Body of pancreas (tissue), 4 donors: ENCODE results near the gene SIAH3. TPM values are rescaled to one million over a fixed set of nuclear protein-coding genes. Genes with fewer than 3 reads are reported as not detected.
A peak's percentile ranks its signal among the peaks of the same experiment; 100 is the strongest.

ENCODE experiments used
- ATAC-seq: fragments of 150-250 bp; one replicate; pipeline ENCODE4 v1.9.1; 2016
- DNase-seq, 4 donors: peaks; one replicate each; pipeline ENCODE4 v3.0.0-alpha.2; 2019
- H3K27ac ChIP-seq, 4 donors: fragments of 200-600 bp; sonication (generic); 1 replicate in 3 of 4; 2 replicates in 1 of 4; pipeline versions ENCODE4 v1.5.1 to v1.6.1; 2016 to 2019; ENCODE audit warnings: mild to moderate bottlenecking in 1 of 4, mixed read lengths in 1 of 4, moderate library complexity in 1 of 4
- H3K27me3 ChIP-seq, 2 donors: fragments of 200-600 bp; sonication (generic); one replicate each; pipeline ENCODE4 v1.6.0; 2016; ENCODE audit warnings: mild to moderate bottlenecking in 1 of 2
- H3K36me3 ChIP-seq, 2 donors: fragments of 200-600 bp; sonication (generic); replicated peaks in 1 of 2; 2 replicates each; pipeline ENCODE4 v1.5.1; 2016; ENCODE audit warnings: low read depth in 2 of 2; ENCODE audit not compliant: insufficient read depth in 1 of 2
- H3K4me1 ChIP-seq: fragments of 200-600 bp; sonication (generic); one replicate; pipeline ENCODE4 v1.6.0; 2016
- H3K4me3 ChIP-seq, 2 donors: fragments of 200-600 bp; sonication (generic); 1 replicate in 1 of 2; 2 replicates in 1 of 2; pipeline ENCODE4 v1.5.1; 2016 to 2019
- H3K9me3 ChIP-seq, 3 donors: fragments of 200-600 bp; sonication (generic); 1 replicate in 2 of 3; 2 replicates in 1 of 3; pipeline ENCODE4 v1.5.1; 2016
- CTCF ChIP-seq, 7 experiments: fragments of 450-650 bp in 4 of 7; fragments of 200-600 bp in 3 of 7; sonication (generic) in 3 of 7; IDR thresholded peaks; one replicate each; pipeline ENCODE4 v1.5.1; 2016 to 2019; ENCODE audit warnings: antibody characterized with exemption in 7 of 7
- POLR2A ChIP-seq, 3 donors: fragments of 450-650 bp; IDR thresholded peaks; one replicate each; pipeline ENCODE4 v1.6.1; 2016; ENCODE audit warnings: antibody characterized with exemption in 3 of 3, mild to moderate bottlenecking in 2 of 3
- WGBS, 2 donors: methylation state at CpG; one replicate each; pipeline ENCODE4 v1.1.5; 2017; 5-methylcytosine and 5-hydroxymethylcytosine counted together
- intact Hi-C: fragments of 100-400 bp; cut with DNase I; formaldehyde crosslinking; loops from one replicate; pipeline ENCODE4 v1.15.1; 2023
- total RNA-seq, 2 donors: library from RNA; depleted of rRNA; stranded (reverse); fragments of >200 nt; gene quantifications; one replicate each; pipeline ENCODE4 v1.1.0, GENCODE V29; 2016

SIAH3 gene
- total RNA-seq, 2 donors from 2014 or later: under 0.01 TPM; not detected in 1

GRCh38 chr13:45865414-45865813 is 13.9 kb upstream of the SIAH3 start:
- peak in 2 of 4 donors; percentile 9 to 21 for DNase-seq
- H3K9me3 ChIP-seq: no peaks in the 10 kb centered on the region
- H3K4me3 ChIP-seq: no peak overlapping the region
- peaks cover 5% of the 10 kb centered on the region for H3K4me1 ChIP-seq
- H3K27me3 ChIP-seq: no peaks in the 10 kb centered on the region
- WGBS, 2 donors: 32 to 100% methylated on average over 1 to 2 of the region's 2 CpGs
- no peak for TF ChIP-seq POLR2A (IDR thresholded peaks at IDR 0.05)
- TF ChIP-seq CTCF (IDR thresholded peaks at IDR 0.05): no peak
- no peaks in the 10 kb centered on the region for H3K36me3 ChIP-seq
- ATAC-seq: no peak
- intact Hi-C loops: no loop called here
- H3K27ac ChIP-seq: no peak overlapping the region

- Histone ChIP-seq H3K27ac (no peak overlapping the region), H3K36me3 (no peaks in the 10 kb centered on the region), H3K4me3 (no peak overlapping the region), H3K4me1 (no peaks in the 10 kb centered on the region), H3K9me3 (no peaks in the 10 kb centered on the region), H3K27me3 (no peaks in the 10 kb centered on the region)
- WGBS, 2 donors: 47 to 61% methylated on average over 10 of the region's 10 CpGs
- ATAC-seq (no peak), DNase-seq (no peak)
- TF ChIP-seq POLR2A (IDR thresholded peaks at IDR 0.05) (no peak), CTCF (IDR thresholded peaks at IDR 0.05) (no peak)
- intact Hi-C loops: no loop called here
Observed at GRCh38 chr13:45863709-45864590, 12.4 kb upstream of the SIAH3 start.

- H3K27ac ChIP-seq: no peak overlapping the region
- TF ChIP-seq POLR2A (IDR thresholded peaks at IDR 0.05) (no peak), CTCF (IDR thresholded peaks at IDR 0.05) (no peak)
- no peaks in the 10 kb centered on the region for H3K9me3 ChIP-seq
- H3K4me3 ChIP-seq: no peak overlapping the region
- H3K36me3 ChIP-seq: no peaks in the 10 kb centered on the region
- intact Hi-C loops: no loop called here
- no peaks in the 10 kb centered on the region for H3K4me1 ChIP-seq
- DNase-seq (no peak), ATAC-seq (no peak)
- H3K27me3 ChIP-seq: no peaks in the 10 kb centered on the region
Observed at GRCh38 chr13:45861322-45861721, 9.8 kb upstream of the SIAH3 start.

GRCh38 chr13:45860240-45860639 is 8.7 kb upstream of the SIAH3 start:
- ATAC-seq (no peak), DNase-seq (no peak)
- no peaks in the 10 kb centered on the region for H3K36me3 ChIP-seq
- H3K4me3 ChIP-seq: no peak overlapping the region
- H3K27ac ChIP-seq: no peak overlapping the region
- no peaks in the 10 kb centered on the region for H3K4me1 ChIP-seq
- H3K9me3 ChIP-seq: no peaks in the 10 kb centered on the region
- 49 to 68% methylated on average over 5 of the region's 5 CpGs for WGBS, 2 donors
- intact Hi-C loops: no loop called here
- H3K27me3 ChIP-seq: no peaks in the 10 kb centered on the region
- TF ChIP-seq CTCF (IDR thresholded peaks at IDR 0.05): no peak
- TF ChIP-seq POLR2A (IDR thresholded peaks at IDR 0.05): no peak

- intact Hi-C loops: no loop called here
- TF ChIP-seq POLR2A (IDR thresholded peaks at IDR 0.05): no peak
- TF ChIP-seq CTCF (IDR thresholded peaks at IDR 0.05): no peak
- H3K27me3 ChIP-seq: no peaks in the 10 kb centered on the region
- no peak overlapping the region for H3K27ac ChIP-seq
- H3K4me3 ChIP-seq: no peak overlapping the region
- DNase-seq: no peak
- H3K9me3 ChIP-seq: no peaks in the 10 kb centered on the region
- H3K4me1 ChIP-seq: no peaks in the 10 kb centered on the region
- 27 to 38% methylated on average over 2 of the region's 2 CpGs for WGBS, 2 donors
- ATAC-seq: no peak
- no peaks in the 10 kb centered on the region for H3K36me3 ChIP-seq
Observed at GRCh38 chr13:45859705-45860104, 8.2 kb upstream of the SIAH3 start.
